ENCODE data around the gene CFAP53.

DNA sequence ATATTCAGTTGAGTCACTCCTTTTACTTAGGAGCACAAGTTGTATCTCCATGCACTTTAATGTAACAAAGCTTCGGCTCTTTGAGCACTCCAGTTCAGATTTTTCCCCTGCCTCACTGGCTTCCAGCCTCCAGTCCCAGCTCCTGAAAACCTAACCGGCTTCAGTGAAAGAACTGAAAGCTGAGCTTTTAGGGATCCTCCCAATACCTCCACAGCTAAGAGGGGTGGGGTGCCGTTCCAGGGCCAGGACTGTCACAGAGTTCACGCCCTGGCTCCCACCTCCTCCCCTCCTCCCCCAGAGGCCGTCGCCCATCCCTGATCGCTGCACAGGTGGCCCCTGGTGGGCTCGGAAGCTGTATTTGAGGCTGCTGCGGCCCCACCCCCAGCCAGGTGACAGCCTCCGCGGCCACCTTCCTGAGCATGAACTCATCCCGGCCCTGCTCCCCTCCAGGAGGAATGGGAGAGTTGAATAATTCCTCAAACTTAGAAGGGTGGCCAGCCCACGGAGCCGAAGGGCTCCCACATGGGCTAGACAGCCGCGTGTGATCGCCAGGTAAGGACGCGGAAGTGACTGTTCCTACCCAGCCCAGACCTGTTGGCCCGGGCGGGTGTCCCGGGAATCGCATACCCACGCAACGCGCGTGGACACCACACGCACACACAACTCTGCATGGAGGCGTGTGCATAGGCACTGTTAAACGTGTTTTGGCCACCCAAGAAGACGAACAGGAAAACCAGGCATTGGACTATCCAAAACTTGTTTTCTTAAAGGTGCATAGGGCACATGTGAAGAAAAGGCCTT lies 73.1 kb downstream of the CFAP53 start:
- TF ChIP-seq CTCF (IDR thresholded peaks at IDR 0.05) = no peak
- no peak for TF ChIP-seq EP300 (IDR thresholded peaks at IDR 0.05)
- TF ChIP-seq POLR2A (IDR thresholded peaks at IDR 0.05; ENCODE audit: low read depth) = no peak
